A549 (cell line): ENCODE measurements around the gene IFI27L1.

ENCODE experiments used
- CTCF ChIP-seq: fragments of >200 bp; sonication (Bioruptor Twin); formaldehyde crosslinking; IDR thresholded peaks from 3 replicates; pipeline ENCODE4 v1.5.1; 2016
- EP300 ChIP-seq, 2 experiments: fragments of >200 bp; sonication (Bioruptor Twin); formaldehyde crosslinking; IDR thresholded peaks; 2 replicates in 1 of 2; 3 replicates in 1 of 2; pipeline ENCODE4 v1.6.1; 2016 to 2017
- FOXS1 ChIP-seq: fragments of 250-450 bp; sonication (Bioruptor Pico); IDR thresholded peaks from 2 replicates; pipeline ENCODE4 v1.5.0; 2020; ENCODE audit warnings: mild to moderate bottlenecking, moderate library complexity
- NFE2L2 ChIP-seq: fragments of 150-350 bp; conservative IDR thresholded peaks from 2 replicates; pipeline ENCODE4 v1.6.1; 2014; ENCODE audit warnings: low read length

- TF ChIP-seq FOXS1 (CRISPR knock-in tag) (no peak), CTCF (no peak), EP300 (IDR thresholded peaks at IDR 0.05) (no peak), NFE2L2 (no peak)
Observed at GRCh38 chr14:94114589-94115057, 33.5 kb downstream of the IFI27L1 start.
